Activated naive CD8-positive, alpha-beta T cell treated with anti-CD3 and anti-CD28 coated beads, Interleukin-2, amount 50 U/mL, for 24 hours (primary cell): Measurements from ENCODE around the gene KCNB1.

ENCODE experiments used
- ATAC-seq: fragments of 150-1000 bp; cut with Tn5 transposase; one replicate; pipeline ENCODE4 v1.10.0; 2021
- DNase-seq: peaks from one replicate; pipeline ENCODE4 v3.0.0; 2021
- H3K27ac Mint-ChIP-seq: one replicate; pipeline ENCODE4 v1.8.0; 2021; ENCODE audit warnings: mild to moderate bottlenecking, mixed read lengths
- H3K27me3 Mint-ChIP-seq: one replicate; pipeline ENCODE4 v1.8.0; 2021; ENCODE audit warnings: mixed read lengths
- H3K36me3 Mint-ChIP-seq: one replicate; pipeline ENCODE4 v1.8.0; 2021; ENCODE audit warnings: low read depth, mixed read lengths
- H3K4me1 Mint-ChIP-seq: one replicate; pipeline ENCODE4 v1.8.0; 2021; ENCODE audit warnings: mixed read lengths
- H3K4me3 Mint-ChIP-seq: one replicate; pipeline ENCODE4 v1.8.0; 2021; ENCODE audit warnings: mild to moderate bottlenecking, moderate library complexity, mixed read lengths
- H3K9me3 Mint-ChIP-seq: one replicate; pipeline ENCODE4 v1.8.0; 2021; ENCODE audit warnings: mixed read lengths

The KCNB1 gene

DNA sequence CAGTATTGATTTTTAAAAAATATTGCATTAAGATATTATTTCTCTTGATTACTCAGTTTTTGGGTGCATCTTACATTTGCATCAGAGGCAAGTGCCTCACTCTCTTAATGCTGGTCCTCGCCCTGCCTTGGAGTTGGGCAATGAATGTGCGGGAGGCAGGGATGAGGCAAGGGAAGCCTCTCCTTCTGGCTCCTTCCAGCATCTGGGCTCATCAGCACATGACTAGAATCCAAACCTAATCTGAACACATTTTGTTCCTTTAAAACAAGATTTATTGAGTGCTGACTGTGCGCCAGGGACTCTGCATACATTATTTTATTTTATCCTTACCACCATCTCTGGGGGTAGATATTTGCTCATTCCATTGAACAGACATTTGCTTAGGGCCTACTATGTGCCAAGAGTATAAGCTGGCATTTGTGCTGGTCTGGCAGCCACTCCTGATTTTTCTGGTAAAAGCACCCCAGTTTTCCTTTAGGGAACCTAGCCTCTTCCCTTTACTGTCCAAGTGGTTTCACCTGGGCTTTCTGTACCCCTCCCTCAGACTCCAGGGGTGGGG lies 132.7 kb downstream of the KCNB1 start:
- Mint-ChIP-seq H3K9me3 (no peaks in the 10 kb centered on the region), H3K4me1 (peaks cover 8% of the 10 kb centered on the region), H3K36me3 (no peaks in the 10 kb centered on the region), H3K27ac (no peak overlapping the region), H3K4me3 (no peak overlapping the region), H3K27me3 (peaks cover 22% of the 10 kb centered on the region)
- DNase-seq (no peak), ATAC-seq (no peak)

DNA sequence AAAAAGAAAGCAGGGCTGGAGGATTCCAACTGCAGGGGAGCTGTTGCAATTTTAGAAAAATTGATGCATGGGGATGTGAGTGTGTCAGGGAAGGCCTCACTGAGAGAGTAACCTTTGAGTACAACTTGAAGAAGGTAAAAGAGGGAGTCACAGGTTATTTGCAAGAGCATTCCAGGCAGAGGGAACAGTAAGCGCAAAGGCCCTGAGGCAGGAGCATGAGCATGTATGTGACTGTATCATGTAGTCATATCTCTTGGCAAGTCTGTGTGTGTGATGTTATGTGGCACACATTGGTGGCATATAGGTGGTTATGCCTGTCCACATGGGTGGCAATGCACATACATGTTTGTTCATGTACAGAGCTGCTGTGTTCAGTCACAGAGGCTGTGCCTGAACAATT lies 133.4 kb downstream of the KCNB1 start:
- Mint-ChIP-seq H3K9me3 (no peaks in the 10 kb centered on the region), H3K4me1 (peaks cover 8% of the 10 kb centered on the region), H3K4me3 (no peak overlapping the region), H3K36me3 (no peaks in the 10 kb centered on the region), H3K27ac (no peak overlapping the region), H3K27me3 (peaks cover 22% of the 10 kb centered on the region)
- ATAC-seq = no peak
- no peak for DNase-seq

DNA sequence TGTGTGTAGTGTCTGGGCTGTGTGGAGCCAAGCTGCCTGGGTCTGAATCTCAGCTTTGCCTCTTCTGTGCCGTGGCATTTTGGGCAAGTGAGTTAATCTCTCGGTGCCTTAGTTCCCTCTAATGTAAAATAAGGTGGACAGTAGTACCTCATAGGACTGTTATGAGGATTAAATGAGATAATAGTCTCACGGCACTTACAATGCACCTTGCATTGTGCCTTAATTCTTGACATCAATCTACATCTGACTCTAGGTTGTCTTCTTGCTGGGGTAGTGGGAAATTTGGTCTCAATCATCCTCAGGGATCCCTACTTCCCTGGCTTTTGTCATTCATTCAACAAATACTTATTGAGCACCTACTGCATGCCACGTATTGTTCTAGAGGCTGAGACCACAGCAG lies 133.9 kb downstream of the KCNB1 start:
- DNase-seq (no peak), ATAC-seq (no peak)
- H3K27me3 Mint-ChIP-seq = peaks cover 22% of the 10 kb centered on the region
- H3K27ac Mint-ChIP-seq = no peak overlapping the region
- no peak overlapping the region for H3K4me3 Mint-ChIP-seq
- no peaks in the 10 kb centered on the region for H3K9me3 Mint-ChIP-seq
- peaks cover 8% of the 10 kb centered on the region for H3K4me1 Mint-ChIP-seq
- no peaks in the 10 kb centered on the region for H3K36me3 Mint-ChIP-seq

DNA sequence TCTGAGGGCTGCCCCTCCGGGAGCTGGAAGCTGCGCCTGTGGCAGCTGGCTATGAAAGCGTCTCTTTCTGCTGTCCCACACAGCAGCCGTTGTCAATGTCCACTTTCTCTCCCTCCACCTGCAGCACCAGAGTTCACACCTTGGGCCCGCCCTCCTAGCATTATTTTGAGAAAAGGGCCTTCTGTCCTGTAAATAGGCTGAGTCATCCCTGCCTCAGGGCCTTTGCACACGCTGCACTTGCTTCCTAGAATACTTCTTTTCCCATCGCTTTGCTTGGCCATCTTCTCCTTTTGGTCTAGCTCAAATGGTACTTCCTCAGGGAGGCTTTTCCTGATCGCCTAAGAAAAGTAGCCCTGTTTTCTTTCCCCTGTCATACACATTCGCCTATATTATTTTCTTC lies 135.3 kb downstream of the KCNB1 start:
- no peak overlapping the region for H3K4me3 Mint-ChIP-seq
- no peaks in the 10 kb centered on the region for H3K36me3 Mint-ChIP-seq
- ATAC-seq (no peak), DNase-seq (no peak)
- peaks cover 8% of the 10 kb centered on the region for H3K4me1 Mint-ChIP-seq
- H3K9me3 Mint-ChIP-seq = no peaks in the 10 kb centered on the region
- H3K27ac Mint-ChIP-seq = no peak overlapping the region
- peaks cover 22% of the 10 kb centered on the region for H3K27me3 Mint-ChIP-seq

DNA sequence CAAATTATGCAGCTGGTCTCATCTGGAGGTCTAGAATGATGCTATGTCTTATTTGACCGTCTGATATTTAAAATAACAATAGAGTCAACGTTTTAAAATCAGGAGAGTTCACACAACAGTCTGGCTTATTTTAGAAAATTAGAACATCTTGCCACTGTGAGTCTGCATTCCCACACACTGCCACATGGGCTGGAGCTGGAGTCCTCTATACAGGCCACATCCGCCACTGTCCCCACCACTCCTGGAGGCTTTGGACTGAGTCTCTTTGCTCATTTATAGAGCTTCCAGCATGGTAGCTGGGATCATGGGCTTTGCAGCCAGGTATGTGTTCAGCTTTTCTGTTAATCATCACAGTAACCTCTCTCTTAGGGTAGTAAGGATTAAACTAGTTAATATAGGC lies 135.8 kb downstream of the KCNB1 start:
- ATAC-seq = no peak

DNA sequence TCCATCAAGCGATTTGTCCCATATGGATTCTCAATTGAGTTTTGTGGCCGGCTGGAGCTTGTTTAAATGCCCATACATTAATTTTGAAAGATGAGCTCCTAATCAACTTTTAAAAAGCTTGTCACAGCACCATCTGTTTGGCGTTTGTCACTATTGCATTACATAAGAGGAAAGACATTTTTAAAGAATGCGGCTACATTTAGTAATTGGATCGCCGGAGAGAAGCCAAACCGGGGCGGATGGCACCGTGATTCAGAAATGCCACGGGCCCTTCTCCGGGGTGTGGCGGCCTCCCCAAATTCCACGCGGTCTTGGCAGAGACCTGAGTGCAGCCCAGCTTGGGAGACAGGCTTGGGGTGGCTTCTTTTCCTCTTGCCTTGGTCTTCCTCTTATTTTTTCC lies 136.9 kb downstream of the KCNB1 start:
- Mint-ChIP-seq H3K27ac (no peak overlapping the region), H3K9me3 (no peaks in the 10 kb centered on the region), H3K4me3 (no peak overlapping the region), H3K36me3 (no peaks in the 10 kb centered on the region), H3K4me1 (peaks cover 8% of the 10 kb centered on the region), H3K27me3 (peaks cover 19% of the 10 kb centered on the region)
- no peak for ATAC-seq
- DNase-seq = no peak

More for the DNA sequence above, 135.8 kb downstream of the KCNB1 start:
- no peak overlapping the region for H3K27ac Mint-ChIP-seq
- H3K27me3 Mint-ChIP-seq = peaks cover 20% of the 10 kb centered on the region
- no peaks in the 10 kb centered on the region for H3K9me3 Mint-ChIP-seq
- no peaks in the 10 kb centered on the region for H3K36me3 Mint-ChIP-seq
- peaks cover 8% of the 10 kb centered on the region for H3K4me1 Mint-ChIP-seq
- no peak overlapping the region for H3K4me3 Mint-ChIP-seq
- DNase-seq = no peak

DNA sequence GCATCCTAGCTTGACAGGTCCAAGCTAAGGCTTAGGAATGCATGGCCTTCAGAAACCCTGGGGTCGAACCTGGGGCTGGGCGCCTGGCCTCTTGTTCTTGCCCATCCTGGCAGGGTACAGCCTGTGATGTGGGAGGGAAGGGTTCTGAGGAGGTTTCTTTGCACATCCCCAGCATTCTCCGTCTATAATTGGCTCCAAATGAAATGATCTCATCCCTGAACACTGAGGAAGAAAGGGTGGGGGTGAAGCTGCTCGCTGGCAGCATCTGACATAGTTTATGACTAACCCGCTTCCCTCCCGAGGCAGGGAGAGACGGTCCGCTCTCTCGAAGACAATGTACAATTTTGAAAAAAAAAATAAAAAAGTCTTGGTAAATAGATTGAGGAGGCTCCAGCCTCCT lies 137.5 kb downstream of the KCNB1 start:
- ATAC-seq = no peak
- H3K36me3 Mint-ChIP-seq = no peaks in the 10 kb centered on the region
- no peak overlapping the region for H3K27ac Mint-ChIP-seq
- no peak for DNase-seq
- peaks cover 19% of the 10 kb centered on the region for H3K27me3 Mint-ChIP-seq
- H3K4me3 Mint-ChIP-seq = no peak overlapping the region
- H3K4me1 Mint-ChIP-seq = peaks cover 8% of the 10 kb centered on the region
- H3K9me3 Mint-ChIP-seq = no peaks in the 10 kb centered on the region

DNA sequence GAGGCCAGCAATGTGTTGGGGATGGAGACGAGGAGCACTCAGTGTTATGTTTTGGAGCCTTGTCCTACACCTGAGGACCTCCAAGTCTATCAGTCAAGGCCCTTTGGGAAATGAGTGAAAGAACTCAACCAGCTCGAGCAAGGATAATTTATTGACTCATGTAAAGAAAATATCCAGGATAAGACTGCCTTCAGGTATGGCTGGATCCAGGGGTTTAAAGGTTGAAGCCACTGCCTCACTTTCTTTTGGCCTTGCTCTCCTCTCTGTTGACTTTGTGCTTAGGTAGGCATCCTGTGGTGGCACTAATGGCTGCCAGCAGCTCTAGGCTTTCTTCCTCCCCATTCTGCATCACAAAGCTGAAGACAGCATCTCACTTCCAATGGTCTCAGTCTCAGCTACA lies 138.3 kb downstream of the KCNB1 start:
- ATAC-seq (no peak), DNase-seq (no peak)
- Mint-ChIP-seq H3K27me3 (peaks cover 17% of the 10 kb centered on the region), H3K4me1 (peaks cover 8% of the 10 kb centered on the region), H3K36me3 (no peaks in the 10 kb centered on the region), H3K27ac (no peak overlapping the region), H3K4me3 (no peak overlapping the region), H3K9me3 (no peaks in the 10 kb centered on the region)

DNA sequence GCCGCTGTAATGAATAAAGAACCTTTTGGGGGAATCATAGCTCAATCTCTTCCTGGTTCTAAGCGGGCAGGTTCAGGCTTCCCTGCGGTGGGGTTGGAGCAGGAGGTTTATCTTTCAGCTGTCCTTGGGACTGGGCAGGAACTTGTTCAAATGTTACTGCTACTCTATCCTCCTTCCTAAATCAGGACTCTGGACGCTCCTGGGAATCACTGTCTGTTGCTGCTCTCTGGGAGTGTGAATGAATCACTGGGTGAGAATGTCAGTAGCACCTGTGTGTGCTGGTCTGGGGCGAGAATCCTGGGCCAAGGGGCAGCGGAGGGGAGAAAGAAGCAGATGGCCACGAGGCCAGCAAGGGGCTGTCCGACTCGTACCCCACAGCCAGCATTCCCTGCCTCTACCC lies 139.2 kb downstream of the KCNB1 start:
- ATAC-seq (no peak), DNase-seq (no peak)
- Mint-ChIP-seq H3K27me3 (peaks cover 8% of the 10 kb centered on the region), H3K4me3 (no peak overlapping the region), H3K36me3 (no peaks in the 10 kb centered on the region), H3K27ac (no peak overlapping the region), H3K9me3 (no peaks in the 10 kb centered on the region), H3K4me1 (peaks cover 8% of the 10 kb centered on the region)

DNA sequence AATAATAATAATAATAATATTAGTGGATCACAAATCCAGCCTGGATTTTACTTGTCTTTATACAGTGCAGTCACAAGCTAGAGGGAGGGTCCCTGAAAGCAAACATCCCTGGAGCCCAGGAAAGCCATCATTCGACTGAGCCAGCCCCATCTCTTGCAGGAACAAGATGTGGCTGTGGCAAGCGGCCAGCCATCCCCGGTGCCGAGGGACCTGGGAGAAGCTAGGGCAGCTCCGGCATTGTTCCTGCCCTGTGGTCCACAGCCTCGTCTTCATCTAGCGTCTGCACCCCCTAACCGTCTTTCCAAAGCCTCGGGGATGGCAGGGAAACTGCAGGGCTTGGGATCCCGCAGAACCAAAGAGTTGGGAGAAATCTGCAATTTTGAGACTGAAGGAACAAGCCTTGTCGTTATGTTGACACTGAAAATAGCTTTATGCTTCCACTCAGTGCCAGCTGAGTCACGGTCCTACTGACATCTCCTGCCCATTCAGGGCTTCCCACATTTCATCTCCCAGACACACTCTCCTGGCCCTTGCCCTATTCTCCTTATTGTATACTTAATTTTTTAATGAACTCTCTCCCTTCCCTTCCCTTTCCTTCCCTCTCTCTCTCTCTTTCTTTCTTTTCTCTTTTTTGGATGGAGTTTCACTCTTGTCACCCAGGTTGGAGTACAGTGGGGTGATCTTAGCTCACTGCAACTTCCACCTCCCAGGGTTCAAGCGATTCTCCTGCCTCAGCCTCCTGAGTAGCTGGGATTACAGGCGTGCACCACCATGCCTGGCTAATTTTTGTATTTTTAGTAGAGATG lies 142.1 kb downstream of the KCNB1 start:
- Mint-ChIP-seq H3K9me3 (no peaks in the 10 kb centered on the region), H3K4me3 (no peak overlapping the region), H3K4me1 (no peaks in the 10 kb centered on the region), H3K36me3 (no peaks in the 10 kb centered on the region), H3K27ac (no peak overlapping the region), H3K27me3 (peaks cover 6% of the 10 kb centered on the region)
- no peak for DNase-seq
- ATAC-seq = no peak

DNA sequence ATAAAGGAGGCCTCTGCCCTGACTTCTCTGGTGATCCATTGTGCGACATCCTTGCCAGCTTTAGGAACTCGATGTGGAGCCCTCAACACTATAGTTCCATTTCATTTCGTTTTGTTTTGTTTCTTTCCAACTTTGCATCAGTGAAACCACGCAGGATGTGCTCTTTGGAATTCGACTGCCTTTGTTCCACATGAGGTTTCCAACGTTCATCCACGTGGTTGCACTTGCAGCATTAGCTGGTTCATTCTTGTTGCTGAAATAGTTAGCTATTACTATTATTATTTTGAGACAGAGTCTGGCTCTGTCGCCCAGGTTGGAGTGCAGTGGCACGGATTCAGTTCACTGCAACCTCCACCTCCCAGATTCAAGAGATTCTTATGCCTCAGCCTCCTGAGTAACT lies 143.3 kb downstream of the KCNB1 start:
- H3K36me3 Mint-ChIP-seq = no peaks in the 10 kb centered on the region
- no peak overlapping the region for H3K4me3 Mint-ChIP-seq
- no peaks in the 10 kb centered on the region for H3K9me3 Mint-ChIP-seq
- ATAC-seq (no peak), DNase-seq (no peak)
- H3K27me3 Mint-ChIP-seq = peaks cover 6% of the 10 kb centered on the region
- no peak overlapping the region for H3K27ac Mint-ChIP-seq
- H3K4me1 Mint-ChIP-seq = no peaks in the 10 kb centered on the region

DNA sequence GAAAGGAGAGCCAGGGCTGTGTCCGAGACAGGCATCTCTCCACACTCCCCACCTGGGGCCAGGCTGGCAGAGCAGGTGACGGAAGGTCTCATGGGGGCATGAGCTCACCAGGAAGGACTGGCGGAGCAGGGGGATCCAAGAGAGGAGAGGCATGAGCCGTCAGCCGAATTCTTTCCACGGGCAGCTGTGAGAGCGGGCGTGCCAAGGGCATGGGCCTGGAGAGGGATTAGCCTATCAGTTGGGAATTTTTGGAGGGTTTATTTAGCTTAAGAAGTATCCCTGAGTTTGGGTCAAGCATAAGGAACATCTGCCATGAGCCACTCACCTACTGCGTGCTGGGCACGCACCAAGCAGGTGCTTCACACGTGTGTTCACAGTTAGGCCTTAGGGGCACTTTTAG lies 144.4 kb downstream of the KCNB1 start:
- Mint-ChIP-seq H3K27ac (no peak overlapping the region), H3K4me3 (no peak overlapping the region), H3K36me3 (no peaks in the 10 kb centered on the region), H3K4me1 (no peaks in the 10 kb centered on the region), H3K27me3 (peaks cover 15% of the 10 kb centered on the region), H3K9me3 (no peaks in the 10 kb centered on the region)
- DNase-seq = no peak
- ATAC-seq = no peak

DNA sequence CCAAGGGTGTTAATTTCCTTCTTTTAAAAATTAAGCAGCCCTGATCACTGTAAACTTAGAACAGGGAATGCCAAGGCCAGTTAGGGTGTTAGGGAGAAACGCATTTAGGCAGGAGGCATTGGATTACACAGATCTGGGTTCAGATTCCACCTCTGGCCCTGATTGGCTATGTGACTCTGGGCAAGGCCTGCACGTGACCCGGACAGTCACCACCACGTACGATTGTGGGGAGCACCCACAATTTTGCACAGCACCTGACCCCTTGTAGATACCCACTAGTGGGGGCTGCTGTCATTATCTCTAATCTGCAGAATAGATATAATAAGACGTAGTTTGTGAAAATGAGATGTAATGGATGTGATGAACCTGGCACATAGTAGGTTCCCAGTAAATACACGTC lies 145.1 kb downstream of the KCNB1 start:
- Mint-ChIP-seq H3K36me3 (no peaks in the 10 kb centered on the region), H3K9me3 (no peaks in the 10 kb centered on the region), H3K27ac (no peak overlapping the region), H3K4me3 (no peak overlapping the region), H3K4me1 (no peaks in the 10 kb centered on the region), H3K27me3 (peaks cover 22% of the 10 kb centered on the region)
- DNase-seq (no peak), ATAC-seq (no peak)

DNA sequence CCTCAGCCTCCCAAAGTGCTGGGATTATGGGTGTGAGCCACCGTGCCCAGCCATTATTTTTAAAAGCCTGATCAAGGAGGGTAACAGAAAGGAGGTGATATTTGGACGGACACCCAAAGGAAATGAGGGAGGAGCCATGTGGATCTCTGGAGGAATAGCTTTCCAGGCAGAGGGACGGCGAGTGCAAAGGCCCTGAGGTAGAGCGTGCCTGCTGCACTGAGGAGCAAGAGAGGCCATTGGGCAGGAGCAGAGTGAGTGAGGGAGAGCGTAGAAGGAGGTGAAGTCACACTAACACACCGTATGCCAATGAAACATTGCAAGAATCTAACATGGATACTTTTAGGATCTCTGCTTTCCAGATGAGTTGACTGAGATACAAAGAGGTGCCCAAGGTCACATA lies 145.7 kb downstream of the KCNB1 start:
- H3K36me3 Mint-ChIP-seq = no peaks in the 10 kb centered on the region
- no peak overlapping the region for H3K4me3 Mint-ChIP-seq
- H3K4me1 Mint-ChIP-seq = no peaks in the 10 kb centered on the region
- DNase-seq = no peak
- ATAC-seq = no peak
- H3K27ac Mint-ChIP-seq = no peak overlapping the region
- no peaks in the 10 kb centered on the region for H3K9me3 Mint-ChIP-seq
- H3K27me3 Mint-ChIP-seq = peaks cover 25% of the 10 kb centered on the region

DNA sequence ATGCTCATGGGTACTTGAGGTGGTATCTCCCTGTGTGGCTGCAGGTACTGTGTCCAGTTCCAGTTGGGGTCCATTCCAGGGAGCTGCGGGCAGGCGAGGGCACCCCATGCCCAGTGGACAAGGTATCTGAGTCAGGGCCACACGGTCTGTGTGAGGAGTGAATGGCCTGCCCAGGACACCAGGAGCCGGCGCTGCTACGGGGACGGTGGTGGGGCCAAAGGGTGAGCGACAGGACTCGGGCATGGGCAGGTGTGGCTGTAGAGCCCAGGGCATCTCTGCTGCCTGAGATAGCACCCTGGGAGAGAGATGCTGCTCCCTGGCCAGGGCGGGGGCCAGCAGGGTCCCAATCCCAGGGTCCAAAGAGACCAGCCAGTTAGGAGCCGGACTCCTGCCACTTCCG lies 147.0 kb downstream of the KCNB1 start:
- no peak overlapping the region for H3K27ac Mint-ChIP-seq
- H3K27me3 Mint-ChIP-seq = peaks cover 28% of the 10 kb centered on the region
- H3K4me3 Mint-ChIP-seq = no peak overlapping the region
- DNase-seq (no peak), ATAC-seq (no peak)
- H3K36me3 Mint-ChIP-seq = no peaks in the 10 kb centered on the region
- no peaks in the 10 kb centered on the region for H3K9me3 Mint-ChIP-seq
- no peaks in the 10 kb centered on the region for H3K4me1 Mint-ChIP-seq
